Fibroblast of villous mesenchyme (primary cell): Measurements from ENCODE around the gene ELAPOR2. TPM values are rescaled to one million over a fixed set of nuclear protein-coding genes. Genes with fewer than 3 reads are reported as not detected.

Experiments used
- DNase-seq: peaks from one replicate; pipeline ENCODE4 v3.0.0-alpha.2; 2010; ENCODE audit warnings: low read depth
- H3K4me3 ChIP-seq: 2 replicates; pipeline ENCODE4 v1.5.1; 2011; ENCODE audit warnings: low read depth, mild to moderate bottlenecking, low read length
- total RNA-seq: library from RNA; depleted of rRNA; stranded (reverse); fragments of >200 nt; gene quantifications from 2 replicates; pipeline ENCODE4 v1.2.3, GENCODE V29; 2012
- TF ChIP-seq, protein P1 (sequence below): IDR thresholded peaks from 2 replicates; pipeline ENCODE4 v1.5.1; 2012; ENCODE audit warnings: low read depth, mild to moderate bottlenecking, low read length; ENCODE audit not compliant: insufficient read depth

ELAPOR2 gene
- total RNA-seq, 1 donor = 1.7 TPM

DNA sequence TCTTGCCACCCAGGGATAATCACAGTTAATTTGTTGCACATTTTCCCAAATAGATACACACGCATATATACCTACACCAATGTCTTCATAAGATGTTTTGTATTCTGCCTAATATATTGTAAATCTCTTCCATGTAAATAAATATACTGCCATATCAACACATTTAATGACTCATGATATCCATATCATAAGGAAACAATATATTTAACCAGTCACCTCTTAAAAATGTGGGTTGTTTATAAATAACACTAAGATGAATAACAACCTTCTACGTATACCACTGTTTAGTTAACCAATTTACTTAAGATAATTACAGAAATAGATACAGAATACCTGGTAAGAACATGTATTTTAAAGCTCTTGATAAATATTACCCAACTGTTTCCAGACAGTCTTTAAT is 38.2 kb downstream of the ELAPOR2 start:
- TF ChIP-seq, protein P1, sequence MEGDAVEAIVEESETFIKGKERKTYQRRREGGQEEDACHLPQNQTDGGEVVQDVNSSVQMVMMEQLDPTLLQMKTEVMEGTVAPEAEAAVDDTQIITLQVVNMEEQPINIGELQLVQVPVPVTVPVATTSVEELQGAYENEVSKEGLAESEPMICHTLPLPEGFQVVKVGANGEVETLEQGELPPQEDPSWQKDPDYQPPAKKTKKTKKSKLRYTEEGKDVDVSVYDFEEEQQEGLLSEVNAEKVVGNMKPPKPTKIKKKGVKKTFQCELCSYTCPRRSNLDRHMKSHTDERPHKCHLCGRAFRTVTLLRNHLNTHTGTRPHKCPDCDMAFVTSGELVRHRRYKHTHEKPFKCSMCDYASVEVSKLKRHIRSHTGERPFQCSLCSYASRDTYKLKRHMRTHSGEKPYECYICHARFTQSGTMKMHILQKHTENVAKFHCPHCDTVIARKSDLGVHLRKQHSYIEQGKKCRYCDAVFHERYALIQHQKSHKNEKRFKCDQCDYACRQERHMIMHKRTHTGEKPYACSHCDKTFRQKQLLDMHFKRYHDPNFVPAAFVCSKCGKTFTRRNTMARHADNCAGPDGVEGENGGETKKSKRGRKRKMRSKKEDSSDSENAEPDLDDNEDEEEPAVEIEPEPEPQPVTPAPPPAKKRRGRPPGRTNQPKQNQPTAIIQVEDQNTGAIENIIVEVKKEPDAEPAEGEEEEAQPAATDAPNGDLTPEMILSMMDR = no peak

GRCh38 chr7:87016606-87017005 is 42.8 kb downstream of the ELAPOR2 start:
- DNase-seq = no peak
- TF ChIP-seq, protein P1 = no peak
- no peak overlapping the region for H3K4me3 ChIP-seq

More for the DNA sequence above, 38.2 kb downstream of the ELAPOR2 start:
- no peak for DNase-seq
- no peak overlapping the region for H3K4me3 ChIP-seq

GRCh38 chr7:87013840-87014190 is 45.6 kb downstream of the ELAPOR2 start:
- DNase-seq = no peak
- TF ChIP-seq, protein P1 = no peak
- no peak overlapping the region for H3K4me3 ChIP-seq

DNA sequence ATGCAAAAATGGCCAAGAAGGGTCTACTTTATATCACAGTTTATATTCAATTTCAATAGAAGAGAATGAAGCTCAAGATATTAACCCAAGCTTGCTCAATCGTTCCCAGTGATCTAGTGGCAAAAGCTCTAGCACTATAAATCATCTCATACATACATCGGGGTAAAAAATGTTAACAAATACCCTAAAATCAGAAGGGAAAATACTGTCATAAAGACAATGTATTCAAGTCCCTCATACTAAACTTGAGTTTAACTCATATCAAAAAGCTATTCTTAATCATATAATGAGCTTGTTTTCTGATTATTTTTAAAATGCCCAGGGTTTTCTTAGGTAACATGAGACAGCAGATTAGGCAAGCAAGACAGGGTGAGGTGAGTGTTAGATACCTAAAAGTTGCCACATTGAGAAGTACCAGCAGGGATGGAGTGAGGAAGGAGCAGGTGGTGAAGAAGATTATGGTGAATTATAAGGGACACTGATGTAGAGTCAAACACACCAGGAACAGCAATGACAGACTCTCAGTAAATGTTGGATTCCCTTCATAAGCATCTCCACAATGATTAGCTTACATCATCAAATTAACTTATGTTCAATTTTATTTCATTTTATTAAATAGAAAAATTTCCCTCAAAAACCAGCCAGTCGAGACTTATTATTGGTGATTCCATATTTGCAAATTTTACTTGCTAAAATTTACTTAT is 46.2 kb downstream of the ELAPOR2 start:
- no peak for DNase-seq
- no peak overlapping the region for H3K4me3 ChIP-seq
- TF ChIP-seq, protein P1 = no peak

Other genes with a start within 250 kb of the ELAPOR2 start
- gene DMTF1, start 92.8 kb upstream of the ELAPOR2 start, total RNA-seq = 60.6 and 98.9 TPM in 2 replicates
- 26.4 and 35.8 TPM in 2 replicates for gene TMEM243, start 160.1 kb upstream of the ELAPOR2 start, total RNA-seq